KMS-11 (cell line): ENCODE results near the gene SPTBN1.

ENCODE experiments used
- H2AFZ ChIP-seq: fragments of 200-600 bp; sonication (generic); 2 replicates; pipeline ENCODE4 v1.6.1; 2016; ENCODE audit warnings: antibody characterized with exemption, mixed run types, low read depth
- H3K27ac ChIP-seq: fragments of 200-600 bp; sonication (generic); 2 replicates; pipeline ENCODE4 v1.6.1; 2016; ENCODE audit warnings: mild to moderate bottlenecking, mixed run types
- H3K27me3 ChIP-seq: fragments of 200-600 bp; sonication (generic); 2 replicates; pipeline ENCODE4 v1.6.1; 2017; ENCODE audit warnings: mild to moderate bottlenecking, low read depth, mixed run types, moderate library complexity; ENCODE audit not compliant: insufficient read depth
- H3K36me3 ChIP-seq: fragments of 200-600 bp; sonication (generic); 2 replicates; pipeline ENCODE4 v1.6.1; 2017; ENCODE audit warnings: mild to moderate bottlenecking, mixed run types; ENCODE audit not compliant: insufficient read depth
- H3K4me1 ChIP-seq: fragments of 200-600 bp; sonication (generic); 2 replicates; pipeline ENCODE4 v1.6.1; 2016; ENCODE audit warnings: mild to moderate bottlenecking, low read depth, mixed run types; ENCODE audit not compliant: poor library complexity, severe bottlenecking
- H3K4me2 ChIP-seq: fragments of 200-600 bp; sonication (generic); 2 replicates; pipeline ENCODE4 v1.7.0; 2016; ENCODE audit warnings: mild to moderate bottlenecking, mixed run types
- H3K4me3 ChIP-seq: fragments of 200-600 bp; sonication (generic); IDR thresholded peaks from 2 replicates; pipeline ENCODE4 v1.6.1; 2017; ENCODE audit warnings: low read depth, low read length, mixed read lengths; ENCODE audit not compliant: insufficient read depth
- H3K79me2 ChIP-seq: fragments of 200-600 bp; sonication (generic); 2 replicates; pipeline ENCODE4 v1.6.1; 2016; ENCODE audit warnings: low read depth, mixed run types; ENCODE audit not compliant: insufficient read depth
- H3K9ac ChIP-seq: fragments of 200-600 bp; sonication (generic); 2 replicates; pipeline ENCODE4 v1.6.1; 2016; ENCODE audit warnings: mild to moderate bottlenecking, mixed run types
- H4K20me1 ChIP-seq: fragments of 200-600 bp; sonication (generic); 2 replicates; pipeline ENCODE4 v1.6.1; 2016; ENCODE audit warnings: mild to moderate bottlenecking, mixed run types; ENCODE audit not compliant: insufficient read depth
- CTCF ChIP-seq: fragments of 200-600 bp; sonication (generic); conservative IDR thresholded peaks from 2 replicates; pipeline ENCODE4 v1.6.1; 2017; ENCODE audit warnings: low read depth, mild to moderate bottlenecking, antibody characterized with exemption, low read length, moderate library complexity, mixed read lengths

The SPTBN1 gene

GRCh38 chr2:54605836-54606235, 149.7 kb downstream of the SPTBN1 start:
- peaks cover 19% of the 10 kb centered on the region for H4K20me1 ChIP-seq
- TF ChIP-seq CTCF, result no peak
- peaks cover 100% of the 10 kb centered on the region for H3K79me2 ChIP-seq
- H3K4me3 ChIP-seq, result no peak overlapping the region
- H3K27ac ChIP-seq, result no peak overlapping the region
- no peak overlapping the region for H3K9ac ChIP-seq
- no peak overlapping the region for H2AFZ ChIP-seq
- H3K4me1 ChIP-seq, result peaks cover 37% of the 10 kb centered on the region
- no peak overlapping the region for H3K4me2 ChIP-seq
- H3K36me3 ChIP-seq, result no peaks in the 10 kb centered on the region
- H3K27me3 ChIP-seq, result no peaks in the 10 kb centered on the region

- H3K79me2 ChIP-seq, result peaks cover 100% of the 10 kb centered on the region
- no peak overlapping the region for H3K4me2 ChIP-seq
- H3K4me1 ChIP-seq, result peaks cover 37% of the 10 kb centered on the region
Observed at GRCh38 chr2:54606393-54606958, 150.3 kb downstream of the SPTBN1 start.

GRCh38 chr2:54608224-54608623, 152.1 kb downstream of the SPTBN1 start:
- Histone ChIP-seq H3K36me3 (no peaks in the 10 kb centered on the region; the same call in 1 of the 2 replicates), H2AFZ (no peak overlapping the region), H3K4me1 (peaks cover 30% of the 10 kb centered on the region), H3K4me2 (no peak overlapping the region), H3K79me2 (peaks cover 100% of the 10 kb centered on the region), H3K9ac (no peak overlapping the region), H3K27me3 (no peaks in the 10 kb centered on the region), H4K20me1 (peaks cover 13% of the 10 kb centered on the region; the same call in 1 of the 2 replicates), H3K4me3 (no peak overlapping the region), H3K27ac (no peak overlapping the region)
- no peak for TF ChIP-seq CTCF

More at GRCh38 chr2:54606393-54606958, 150.3 kb downstream of the SPTBN1 start:
- H3K9ac ChIP-seq, result no peak overlapping the region
- no peak overlapping the region for H3K4me3 ChIP-seq
- H3K27ac ChIP-seq, result no peak overlapping the region
- TF ChIP-seq CTCF, result no peak
- peaks cover 14% of the 10 kb centered on the region for H4K20me1 ChIP-seq
- H3K27me3 ChIP-seq, result no peaks in the 10 kb centered on the region
- H2AFZ ChIP-seq, result no peak overlapping the region
- no peaks in the 10 kb centered on the region for H3K36me3 ChIP-seq

- Histone ChIP-seq H3K27me3 (no peaks in the 10 kb centered on the region), H3K27ac (no peak overlapping the region), H3K36me3 (no peaks in the 10 kb centered on the region; the same call in 1 of the 2 replicates), H4K20me1 (0 out of 2 replicates have a peak, but pooled peaks cover 6% of the 10 kb centered on the region), H3K4me3 (no peak overlapping the region), H2AFZ (no peak overlapping the region), H3K4me2 (no peak overlapping the region), H3K79me2 (peaks cover 100% of the 10 kb centered on the region), H3K9ac (no peak overlapping the region), H3K4me1 (peaks cover 25% of the 10 kb centered on the region)
- no peak for TF ChIP-seq CTCF
Observed at GRCh38 chr2:54609241-54609640, 153.1 kb downstream of the SPTBN1 start.
